Right atrium auricular region (tissue), 2 donors: ENCODE measurements around the gene DPP4. TPM values are rescaled to one million over a fixed set of nuclear protein-coding genes. Genes with fewer than 3 reads are reported as not detected.

Source experiments
- DNase-seq: peaks from one replicate; pipeline ENCODE4 v3.0.0-alpha.2; 2019; ENCODE audit warnings: low spot score
- H3K27ac ChIP-seq, 2 donors: fragments of 200-600 bp; sonication (generic); 1 replicate in 1 of 2; 2 replicates in 1 of 2; pipeline ENCODE4 v1.5.1; 2016 to 2019
- H3K27me3 ChIP-seq, 2 donors: fragments of 200-600 bp; sonication (generic); one replicate each; pipeline versions ENCODE4 v1.5.1 to v1.6.0; 2017 to 2019
- H3K36me3 ChIP-seq: fragments of 200-600 bp; sonication (generic); one replicate; pipeline ENCODE4 v1.5.1; 2016
- H3K4me1 ChIP-seq, 2 donors: fragments of 200-600 bp; sonication (generic); one replicate each; pipeline versions ENCODE4 v1.5.1 to v1.6.0; 2017 to 2019
- H3K4me3 ChIP-seq, 2 donors: fragments of 200-600 bp; sonication (generic); 1 replicate in 1 of 2; 2 replicates in 1 of 2; pipeline ENCODE4 v1.5.1; 2017 to 2019; ENCODE audit warnings: mild to moderate bottlenecking in 1 of 2, moderate library complexity in 1 of 2
- H3K9me3 ChIP-seq, 2 donors: fragments of 200-600 bp; sonication (generic); one replicate each; pipeline ENCODE4 v1.5.1; 2019
- total RNA-seq, 2 donors: library from RNA; depleted of rRNA; stranded (reverse); fragments of >200 nt; gene quantifications; one replicate each; pipeline ENCODE4 v1.1.0, GENCODE V29; 2016
- TF ChIP-seq, protein P1 (sequence below), 2 donors: fragments of 200-600 bp; sonication (generic); IDR thresholded peaks; one replicate each; pipeline ENCODE4 v1.5.1; 2019; ENCODE audit warnings: antibody characterized with exemption in 2 of 2

Gene DPP4
- total RNA-seq, 2 donors from 2014 or later: 4.5 to 6.8 TPM

DNA sequence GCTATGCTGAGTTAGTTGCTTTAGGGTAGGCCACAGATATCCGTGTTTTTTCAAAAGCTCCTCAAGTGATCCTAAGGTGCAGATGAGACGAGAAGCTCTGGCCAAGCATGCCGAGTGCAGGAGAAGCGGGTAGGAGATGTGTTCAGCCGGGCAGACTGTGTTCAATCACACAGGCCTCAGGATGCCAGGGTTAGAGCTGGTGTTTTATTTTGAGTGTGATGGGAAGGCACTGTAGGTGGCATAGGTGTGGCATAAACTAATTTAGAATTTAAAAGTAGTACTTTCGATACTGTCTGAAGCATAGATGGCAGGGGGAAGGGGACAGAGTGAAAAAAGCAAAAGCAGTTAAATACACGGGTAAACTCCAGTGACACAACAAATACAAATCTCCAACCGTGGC, 30.9 kb downstream of the DPP4 start:
- no peaks in the 10 kb centered on the region for H3K27me3 ChIP-seq
- TF ChIP-seq, protein P1, sequence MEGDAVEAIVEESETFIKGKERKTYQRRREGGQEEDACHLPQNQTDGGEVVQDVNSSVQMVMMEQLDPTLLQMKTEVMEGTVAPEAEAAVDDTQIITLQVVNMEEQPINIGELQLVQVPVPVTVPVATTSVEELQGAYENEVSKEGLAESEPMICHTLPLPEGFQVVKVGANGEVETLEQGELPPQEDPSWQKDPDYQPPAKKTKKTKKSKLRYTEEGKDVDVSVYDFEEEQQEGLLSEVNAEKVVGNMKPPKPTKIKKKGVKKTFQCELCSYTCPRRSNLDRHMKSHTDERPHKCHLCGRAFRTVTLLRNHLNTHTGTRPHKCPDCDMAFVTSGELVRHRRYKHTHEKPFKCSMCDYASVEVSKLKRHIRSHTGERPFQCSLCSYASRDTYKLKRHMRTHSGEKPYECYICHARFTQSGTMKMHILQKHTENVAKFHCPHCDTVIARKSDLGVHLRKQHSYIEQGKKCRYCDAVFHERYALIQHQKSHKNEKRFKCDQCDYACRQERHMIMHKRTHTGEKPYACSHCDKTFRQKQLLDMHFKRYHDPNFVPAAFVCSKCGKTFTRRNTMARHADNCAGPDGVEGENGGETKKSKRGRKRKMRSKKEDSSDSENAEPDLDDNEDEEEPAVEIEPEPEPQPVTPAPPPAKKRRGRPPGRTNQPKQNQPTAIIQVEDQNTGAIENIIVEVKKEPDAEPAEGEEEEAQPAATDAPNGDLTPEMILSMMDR (IDR thresholded peaks at IDR 0.05): no peak
- H3K36me3 ChIP-seq: no peaks in the 10 kb centered on the region
- no peak overlapping the region for H3K27ac ChIP-seq
- no peak for DNase-seq
- no peaks in the 10 kb centered on the region for H3K4me1 ChIP-seq
- H3K4me3 ChIP-seq: no peak overlapping the region
- H3K9me3 ChIP-seq: no peaks in the 10 kb centered on the region

DNA sequence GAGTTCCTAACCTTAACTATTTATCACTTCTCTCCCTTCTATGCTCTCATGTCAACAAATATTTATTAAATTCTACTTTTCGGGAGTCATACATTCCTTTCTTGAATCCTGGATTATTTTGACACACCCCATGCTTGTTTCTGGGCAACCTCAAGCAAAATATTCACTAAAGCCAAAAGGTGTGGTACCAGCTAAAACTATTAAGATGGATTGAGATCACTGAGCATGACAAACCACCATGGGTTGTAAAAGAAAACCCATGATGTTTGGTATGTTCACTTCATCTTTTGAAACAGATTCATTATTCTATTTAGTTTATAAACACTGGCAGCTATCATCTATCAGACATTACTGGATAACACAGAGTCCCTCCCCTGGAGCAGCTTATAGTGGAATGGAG, 32.5 kb downstream of the DPP4 start:
- H3K27ac ChIP-seq: no peak overlapping the region
- no peaks in the 10 kb centered on the region for H3K27me3 ChIP-seq
- H3K4me3 ChIP-seq: no peak overlapping the region
- H3K4me1 ChIP-seq: peaks cover 0 to 12% of the 10 kb centered on the region in 2 donors
- no peaks in the 10 kb centered on the region for H3K9me3 ChIP-seq
- no peaks in the 10 kb centered on the region for H3K36me3 ChIP-seq
- TF ChIP-seq, protein P1 (IDR thresholded peaks at IDR 0.05): no peak
- no peak for DNase-seq

DNA sequence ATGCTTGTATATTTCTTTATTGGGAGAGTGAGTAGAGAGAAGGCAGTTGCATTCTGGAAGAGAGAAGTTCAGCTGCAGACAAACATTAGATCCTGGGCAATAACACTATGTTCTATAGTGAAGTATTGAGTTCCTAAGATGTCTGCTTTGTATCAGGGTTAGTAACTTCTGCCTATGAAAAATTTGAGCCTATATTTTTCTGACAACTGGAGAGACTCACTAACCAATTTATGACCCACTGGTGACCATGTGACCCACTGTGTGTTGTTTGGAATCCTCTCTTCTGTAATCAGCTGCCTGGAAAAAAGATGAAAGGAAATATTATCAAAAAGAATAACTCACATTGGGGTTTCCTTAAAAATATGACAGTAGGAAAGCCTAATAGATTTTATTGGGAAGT, 35.3 kb downstream of the DPP4 start:
- TF ChIP-seq, protein P1 (IDR thresholded peaks at IDR 0.05): no peak
- Histone ChIP-seq H3K27ac (no peak overlapping the region), H3K36me3 (no peaks in the 10 kb centered on the region), H3K4me1 (peaks cover 0 to 13% of the 10 kb centered on the region in 2 donors), H3K4me3 (no peak overlapping the region), H3K27me3 (no peaks in the 10 kb centered on the region), H3K9me3 (no peaks in the 10 kb centered on the region)
- no peak for DNase-seq

DNA sequence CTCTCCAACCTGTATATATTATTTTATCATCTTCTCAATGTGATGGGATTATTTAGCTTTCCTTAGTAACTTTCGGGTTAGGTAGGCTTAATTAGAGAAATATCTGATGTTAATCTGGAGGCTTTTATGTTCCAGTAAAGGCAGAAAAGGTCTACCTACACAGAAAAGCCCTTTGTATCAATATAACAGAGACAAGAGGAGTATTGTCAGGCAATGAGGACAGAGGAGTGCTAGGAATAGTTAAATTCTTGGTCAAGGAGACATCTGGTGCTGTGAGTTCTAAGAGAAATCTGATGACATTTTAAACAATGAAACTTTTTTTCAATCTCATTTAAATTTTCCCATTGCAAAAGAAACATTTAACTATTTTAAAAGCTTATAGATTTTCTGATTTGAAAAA, 36.1 kb downstream of the DPP4 start:
- H3K27me3 ChIP-seq: no peaks in the 10 kb centered on the region
- H3K4me3 ChIP-seq: no peak overlapping the region
- DNase-seq: no peak
- peaks cover 0 to 13% of the 10 kb centered on the region in 2 donors for H3K4me1 ChIP-seq
- no peaks in the 10 kb centered on the region for H3K9me3 ChIP-seq
- TF ChIP-seq, protein P1 (IDR thresholded peaks at IDR 0.05): no peak
- H3K27ac ChIP-seq: no peak overlapping the region
- H3K36me3 ChIP-seq: no peaks in the 10 kb centered on the region

DNA sequence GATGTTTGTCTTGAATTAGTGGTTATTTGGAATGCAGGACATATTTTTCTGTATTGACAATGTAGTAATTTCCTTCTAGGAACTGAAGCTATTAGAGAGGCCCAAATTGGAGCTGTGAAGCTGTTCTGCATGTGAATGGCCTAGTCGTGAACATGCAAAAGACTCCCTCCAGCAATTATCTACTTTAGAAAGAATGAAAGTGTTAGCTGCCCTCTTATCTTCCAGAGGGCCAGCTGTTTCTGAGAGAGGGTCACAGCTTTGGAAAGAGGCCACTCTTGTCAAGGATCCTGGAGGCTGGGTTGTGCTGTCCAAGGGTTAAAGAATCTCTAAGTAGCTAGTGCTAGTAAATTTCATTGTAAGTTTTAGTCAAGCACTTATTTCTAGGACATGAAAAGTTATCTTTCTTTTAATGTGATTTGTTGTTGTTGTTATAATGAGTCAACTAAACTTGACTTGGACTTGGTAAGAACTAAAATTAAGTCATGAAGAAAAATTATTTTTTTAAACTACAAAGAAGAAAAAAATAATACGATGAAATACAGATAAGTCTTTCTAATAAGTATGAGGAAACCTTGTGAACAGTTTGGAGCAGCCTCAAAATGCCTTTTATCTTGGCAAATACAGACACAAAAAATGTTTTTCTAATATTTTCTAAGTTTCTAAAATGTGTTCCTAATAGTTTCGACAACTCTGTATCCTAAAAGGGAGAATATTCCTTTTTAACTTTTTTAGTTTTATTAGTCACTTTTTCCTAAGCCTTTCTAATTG, 36.8 kb downstream of the DPP4 start:
- no peaks in the 10 kb centered on the region for H3K9me3 ChIP-seq
- H3K4me3 ChIP-seq: no peak overlapping the region
- no peaks in the 10 kb centered on the region for H3K27me3 ChIP-seq
- no peaks in the 10 kb centered on the region for H3K36me3 ChIP-seq
- TF ChIP-seq, protein P1 (IDR thresholded peaks at IDR 0.05): no peak
- H3K4me1 ChIP-seq: peaks cover 0 to 13% of the 10 kb centered on the region in 2 donors
- no peak overlapping the region for H3K27ac ChIP-seq
- no peak for DNase-seq

DNA sequence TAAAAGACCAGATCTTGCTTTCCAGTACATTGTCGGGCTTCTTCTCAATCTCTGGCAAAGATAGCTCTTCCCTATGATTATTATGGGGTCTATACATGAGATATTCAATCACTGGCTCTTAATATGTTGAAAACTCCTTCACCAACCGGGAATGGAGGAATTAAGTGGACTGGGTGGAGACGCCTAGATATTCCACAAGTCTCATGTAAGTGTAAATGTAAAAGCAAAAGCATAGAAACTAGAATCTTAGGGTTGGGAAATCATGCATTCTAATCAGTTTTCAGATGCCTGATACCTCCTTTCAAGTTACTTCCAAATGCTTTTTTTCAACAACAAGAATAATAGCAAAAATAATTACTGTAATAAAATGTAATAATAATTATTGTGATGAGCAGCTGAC, 38.0 kb downstream of the DPP4 start:
- H3K27me3 ChIP-seq: no peaks in the 10 kb centered on the region
- H3K4me1 ChIP-seq: peaks cover 0 to 13% of the 10 kb centered on the region in 2 donors
- no peak for DNase-seq
- H3K4me3 ChIP-seq: no peak overlapping the region
- H3K9me3 ChIP-seq: no peaks in the 10 kb centered on the region
- no peak overlapping the region for H3K27ac ChIP-seq
- H3K36me3 ChIP-seq: no peaks in the 10 kb centered on the region
- TF ChIP-seq, protein P1 (IDR thresholded peaks at IDR 0.05): no peak
